GM18502 (cell line): ENCODE data around the gene NPAS3.

ENCODE experiments used
- ATAC-seq: cut with Tn5 transposase; IDR thresholded peaks from one replicate; pipeline ENCODE4 v1.9.1; 2021; ENCODE audit warnings: mild to moderate bottlenecking; ENCODE audit not compliant: unreplicated experiment, poor library complexity

NPAS3 gene

DNA sequence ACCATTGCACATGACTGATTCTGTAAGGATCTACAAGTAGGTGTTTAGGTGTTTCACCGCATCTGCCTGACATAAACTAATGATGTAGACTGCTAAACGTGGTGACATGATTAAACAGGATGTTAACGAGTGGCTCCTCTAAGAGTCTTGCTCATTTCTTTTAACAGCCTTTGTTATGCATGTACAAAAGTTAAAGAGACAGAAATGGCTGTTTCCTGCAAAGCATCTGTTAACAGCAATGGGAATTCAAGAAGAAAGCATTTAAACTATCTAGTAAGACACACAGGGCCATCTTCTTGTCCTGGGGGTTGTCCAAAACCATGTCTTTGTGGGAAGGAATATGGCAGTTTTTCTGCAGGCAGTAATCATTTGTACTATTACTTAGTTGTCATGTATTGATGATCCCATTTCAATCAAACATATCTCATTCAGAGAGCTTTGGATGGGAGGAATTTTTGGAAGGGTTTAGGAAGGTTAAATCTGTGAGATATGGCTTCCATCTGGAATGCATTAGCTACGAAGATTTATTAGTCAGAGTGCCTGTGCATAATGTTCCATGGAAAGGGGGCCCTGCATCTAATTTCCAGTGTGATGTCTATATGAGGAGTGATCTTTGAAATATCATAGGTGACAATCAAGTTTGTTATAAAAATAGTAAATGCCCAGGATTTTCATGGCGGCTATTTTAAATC lies 517.1 kb downstream of the NPAS3 start:
- ATAC-seq: no peak

DNA sequence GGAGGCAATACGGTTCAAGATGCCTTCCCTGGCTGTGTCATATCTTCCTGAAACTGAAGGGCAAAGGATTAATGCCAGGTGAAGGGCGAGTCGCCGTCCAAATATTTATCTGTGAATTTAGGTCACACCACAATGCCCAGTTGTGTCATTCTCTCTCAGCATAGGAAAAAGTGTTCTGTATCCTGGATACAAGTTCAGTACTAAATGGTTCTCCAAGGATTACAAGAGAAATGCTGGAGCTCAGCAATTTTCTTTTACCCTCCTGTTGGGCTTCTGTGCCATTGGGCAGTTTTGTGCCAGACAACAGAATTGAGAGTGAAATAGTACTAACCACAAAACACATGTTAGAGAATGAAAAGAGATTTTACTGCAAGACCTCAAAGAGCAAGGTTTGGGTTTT lies 518.3 kb downstream of the NPAS3 start:
- ATAC-seq: no peak

DNA sequence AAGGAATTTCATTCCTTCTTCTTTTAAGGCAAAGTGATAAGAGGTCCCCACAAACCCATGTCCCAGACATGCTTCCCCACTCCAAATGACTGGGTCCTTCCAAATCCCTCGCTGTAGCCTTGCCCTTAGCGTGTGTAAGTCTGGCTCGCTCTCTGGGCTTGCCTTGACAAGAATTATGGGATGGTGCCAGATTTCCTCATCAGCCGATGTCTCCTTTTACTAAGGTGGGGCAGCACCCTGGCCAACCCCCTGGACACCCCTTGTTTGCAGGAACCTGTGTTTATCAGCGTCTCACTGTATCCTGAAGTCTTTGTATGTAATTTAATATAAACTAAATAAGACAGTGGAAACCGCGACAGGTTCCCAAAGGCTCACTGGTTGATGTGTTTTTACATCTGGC lies 518.9 kb downstream of the NPAS3 start:
- ATAC-seq: no peak

DNA sequence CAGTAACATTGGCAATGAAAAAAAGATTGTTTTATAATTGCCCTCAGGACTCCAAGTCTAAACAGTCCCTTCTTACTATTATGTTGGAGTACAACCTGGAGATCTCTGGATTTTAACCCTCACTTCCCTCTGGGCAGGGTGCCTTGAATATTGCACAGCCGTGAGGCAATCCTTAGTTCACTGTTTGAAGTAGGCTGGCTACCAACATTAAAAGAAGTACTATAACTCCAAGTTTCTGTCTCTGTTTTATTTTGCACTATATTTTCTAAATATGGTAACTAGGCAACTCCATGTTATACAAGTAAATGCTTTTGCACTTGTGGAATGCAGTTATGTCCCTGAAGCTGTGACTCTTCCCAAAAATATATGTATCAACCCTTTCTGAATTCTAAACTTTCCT lies 521.5 kb downstream of the NPAS3 start:
- ATAC-seq: no peak

DNA sequence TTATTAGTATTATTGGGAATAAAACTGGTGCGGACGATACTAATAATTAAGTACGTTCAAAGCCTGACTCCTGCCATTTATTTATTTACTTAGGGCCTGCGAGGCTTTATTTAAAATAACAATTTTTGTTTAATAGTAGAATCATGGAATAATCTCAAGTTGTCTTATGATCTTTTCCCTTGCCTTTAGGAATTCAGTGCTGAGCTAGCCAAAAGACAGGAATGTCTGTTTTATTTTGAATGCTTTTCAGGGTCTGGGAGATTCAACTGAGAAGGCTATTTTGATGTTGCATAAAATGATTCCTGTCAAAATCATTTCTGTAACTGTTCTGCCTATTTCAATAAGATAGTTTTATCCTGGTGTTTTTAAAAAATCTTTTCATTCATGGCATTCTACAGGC lies 522.4 kb downstream of the NPAS3 start:
- ATAC-seq: no peak

DNA sequence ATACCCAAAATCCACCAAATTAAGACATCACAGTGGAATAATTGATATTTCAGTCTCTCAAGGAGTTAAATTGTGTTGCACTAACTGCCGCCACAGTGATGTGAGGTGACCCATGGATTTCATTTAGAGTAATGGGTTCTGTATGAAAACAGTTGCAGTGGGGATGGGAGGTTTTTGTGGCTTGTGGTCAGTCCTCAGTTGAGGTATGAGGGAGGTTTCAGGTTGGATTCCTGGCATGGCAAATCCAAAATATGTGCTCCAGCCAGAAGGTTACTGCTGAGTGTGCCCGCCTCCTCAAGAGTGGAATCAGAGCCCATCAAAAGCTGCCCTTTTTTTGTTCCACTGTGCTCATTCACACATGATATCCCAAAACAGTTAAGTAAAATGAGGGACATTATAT lies 525.1 kb downstream of the NPAS3 start:
- no peak for ATAC-seq

DNA sequence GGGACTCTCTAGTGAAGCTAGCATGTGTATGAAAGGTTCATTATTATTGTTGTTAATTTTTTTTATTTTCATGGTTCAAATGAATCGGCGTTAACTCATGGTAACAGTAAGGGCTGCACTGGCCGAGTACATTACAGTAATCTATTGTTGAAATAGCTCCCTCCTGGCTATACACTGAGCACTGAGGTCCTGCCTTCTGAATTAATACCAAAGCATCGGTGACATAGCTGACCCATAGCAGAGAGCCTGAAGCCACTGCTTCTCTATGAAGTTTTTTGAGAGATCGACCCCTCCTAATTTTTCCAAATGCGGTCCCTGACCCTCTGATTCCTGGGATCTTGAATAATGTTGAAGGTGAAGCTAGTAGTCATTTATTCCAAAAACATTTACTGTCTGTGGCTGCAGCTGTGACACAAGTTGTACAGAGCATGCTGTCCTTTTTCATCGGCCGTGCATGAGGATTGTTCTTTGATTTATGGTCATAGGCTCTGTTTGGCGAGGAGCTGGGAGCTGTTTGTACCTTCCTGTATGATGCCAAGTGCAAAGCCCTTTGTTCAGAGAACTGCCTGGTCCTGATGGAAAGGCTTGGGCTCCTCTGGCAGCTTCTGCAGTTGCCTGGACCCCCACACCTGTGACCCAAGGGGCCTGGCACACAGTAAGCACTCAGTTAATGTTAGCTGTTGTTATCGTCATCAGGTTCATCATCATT lies 525.7 kb downstream of the NPAS3 start:
- ATAC-seq: no peak

DNA sequence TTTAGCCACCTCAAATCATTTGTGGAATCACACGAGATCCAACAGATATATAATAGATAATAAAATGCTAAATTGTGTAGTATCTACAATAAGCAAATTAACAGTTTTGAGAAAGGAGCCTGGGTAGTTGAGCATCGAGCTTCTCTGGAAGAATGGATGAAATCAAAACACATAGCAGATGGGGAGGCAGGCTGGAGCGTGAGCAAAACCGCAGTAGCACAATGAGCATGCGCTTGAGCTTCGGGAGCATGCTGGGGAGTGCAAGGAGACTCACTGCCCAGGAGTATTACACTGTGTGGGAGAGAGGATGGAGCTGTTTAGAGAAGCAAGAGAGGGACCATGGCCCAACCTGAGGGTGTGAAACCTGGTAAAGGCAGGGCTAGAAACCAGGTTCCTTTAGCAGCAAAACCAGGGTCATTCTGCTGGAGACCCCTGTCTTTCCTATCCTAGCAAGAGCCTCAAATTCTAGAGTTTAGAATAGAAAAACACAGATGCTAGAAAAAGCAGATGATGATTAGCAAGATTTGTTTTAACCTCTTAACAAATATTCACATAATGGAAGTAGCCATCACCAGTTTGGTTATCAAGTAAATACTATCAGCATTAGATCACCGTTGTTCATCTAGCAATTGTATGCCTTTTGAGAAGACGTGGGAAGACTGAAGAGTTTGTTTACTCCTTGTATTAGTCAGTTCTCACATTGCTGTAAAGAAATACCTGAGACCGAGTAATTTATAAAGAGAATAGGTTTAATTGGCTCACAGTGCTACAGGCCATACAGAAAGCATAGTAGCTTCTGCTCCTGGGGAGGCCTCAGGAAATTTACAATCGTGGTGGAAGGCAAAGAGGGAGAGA lies 527.4 kb downstream of the NPAS3 start:
- no peak for ATAC-seq

DNA sequence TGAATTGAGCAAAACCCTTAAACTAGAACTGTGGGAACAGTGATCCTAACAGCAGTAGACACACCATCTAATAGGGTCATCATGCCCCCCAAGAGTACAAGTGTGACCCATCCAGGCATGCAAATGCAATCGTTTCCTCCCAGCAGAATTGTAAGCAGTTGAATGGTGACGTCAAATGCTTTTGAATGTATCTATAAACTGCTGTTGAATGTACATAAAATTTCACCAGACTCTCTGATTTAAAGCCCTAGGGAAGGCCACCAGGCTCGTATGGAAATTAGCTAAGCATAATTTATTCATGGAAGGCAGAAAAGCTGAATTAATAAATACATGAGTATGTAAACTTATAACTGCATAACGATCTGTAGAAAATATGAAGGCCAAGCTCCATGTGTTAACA lies 529.3 kb downstream of the NPAS3 start:
- no peak for ATAC-seq

DNA sequence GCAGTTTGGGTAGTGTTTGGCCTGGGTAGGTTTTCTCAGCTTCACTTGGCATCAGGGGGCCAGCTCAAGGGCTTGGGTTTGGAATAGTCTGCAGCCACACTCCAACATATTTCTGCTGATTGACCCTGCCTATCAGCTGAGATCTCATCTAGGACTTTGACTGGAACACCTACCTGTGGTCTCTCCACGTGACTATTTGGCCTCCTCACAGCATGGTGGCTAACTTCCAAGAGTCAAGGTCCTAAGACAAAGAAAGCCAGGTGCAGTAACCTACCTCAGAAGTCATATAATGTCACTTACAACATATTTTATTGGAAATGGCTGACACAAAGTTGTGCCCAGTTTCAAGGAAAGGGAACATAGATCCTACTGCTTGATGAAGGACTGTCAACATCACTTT lies 531.2 kb downstream of the NPAS3 start:
- ATAC-seq: no peak

DNA sequence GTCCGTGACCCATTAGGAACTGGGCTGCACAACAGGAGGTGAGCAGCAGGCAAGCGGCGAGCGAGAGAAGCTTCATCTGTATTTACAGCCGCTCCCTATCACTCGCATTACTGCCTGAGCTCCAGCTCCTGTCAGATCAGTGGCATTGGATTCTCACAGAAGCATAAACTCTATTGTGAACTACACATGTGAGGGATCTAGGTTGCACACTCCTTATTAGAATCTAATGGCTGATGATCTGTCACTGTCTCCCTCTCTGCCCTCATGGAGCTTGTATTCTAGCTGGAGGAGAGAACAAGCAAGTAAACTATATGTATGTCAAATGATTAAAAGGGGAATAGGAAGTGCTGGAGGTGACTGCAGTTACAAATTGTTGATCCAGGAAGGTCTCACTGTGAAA lies 533.1 kb downstream of the NPAS3 start:
- no peak for ATAC-seq

DNA sequence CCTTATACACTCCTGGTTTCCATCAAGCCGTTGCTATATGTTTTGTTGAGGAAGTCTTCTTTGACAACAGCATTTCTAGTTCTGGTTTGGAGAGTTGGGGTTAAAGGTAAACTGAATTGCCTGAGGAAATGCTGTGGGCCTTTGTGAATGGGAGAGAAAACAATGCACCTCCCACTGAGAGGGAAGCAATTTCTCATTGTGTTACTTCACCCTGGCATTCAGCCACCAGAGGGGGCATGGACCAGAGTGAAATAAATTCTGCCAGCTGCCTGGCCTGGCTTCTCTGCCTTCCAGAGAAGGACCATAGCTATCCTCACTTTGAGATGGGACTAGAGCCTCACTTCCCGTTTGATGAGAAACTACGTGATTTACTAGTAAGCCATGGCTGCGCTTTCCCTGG lies 536.9 kb downstream of the NPAS3 start:
- ATAC-seq: peak; percentile 66

DNA sequence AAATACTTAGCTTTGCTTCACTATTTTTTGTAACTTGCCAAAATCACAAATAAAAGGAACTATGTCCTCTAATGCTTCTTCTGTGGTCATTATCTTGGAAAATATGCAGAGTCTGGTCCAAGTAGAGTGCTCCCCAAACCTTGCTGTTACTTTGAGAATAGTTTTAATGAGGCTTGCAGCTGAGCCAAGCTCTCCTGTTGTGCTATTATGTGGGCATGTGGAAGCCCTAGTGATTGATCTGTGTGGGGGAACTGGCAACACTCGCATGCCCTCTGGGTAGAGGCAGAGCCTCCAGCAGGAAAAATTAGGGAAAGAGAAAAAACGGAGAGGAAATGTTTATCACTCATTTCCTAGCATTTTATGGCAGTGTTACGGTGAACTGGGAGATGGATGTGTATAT lies 539.1 kb downstream of the NPAS3 start:
- ATAC-seq: no peak

DNA sequence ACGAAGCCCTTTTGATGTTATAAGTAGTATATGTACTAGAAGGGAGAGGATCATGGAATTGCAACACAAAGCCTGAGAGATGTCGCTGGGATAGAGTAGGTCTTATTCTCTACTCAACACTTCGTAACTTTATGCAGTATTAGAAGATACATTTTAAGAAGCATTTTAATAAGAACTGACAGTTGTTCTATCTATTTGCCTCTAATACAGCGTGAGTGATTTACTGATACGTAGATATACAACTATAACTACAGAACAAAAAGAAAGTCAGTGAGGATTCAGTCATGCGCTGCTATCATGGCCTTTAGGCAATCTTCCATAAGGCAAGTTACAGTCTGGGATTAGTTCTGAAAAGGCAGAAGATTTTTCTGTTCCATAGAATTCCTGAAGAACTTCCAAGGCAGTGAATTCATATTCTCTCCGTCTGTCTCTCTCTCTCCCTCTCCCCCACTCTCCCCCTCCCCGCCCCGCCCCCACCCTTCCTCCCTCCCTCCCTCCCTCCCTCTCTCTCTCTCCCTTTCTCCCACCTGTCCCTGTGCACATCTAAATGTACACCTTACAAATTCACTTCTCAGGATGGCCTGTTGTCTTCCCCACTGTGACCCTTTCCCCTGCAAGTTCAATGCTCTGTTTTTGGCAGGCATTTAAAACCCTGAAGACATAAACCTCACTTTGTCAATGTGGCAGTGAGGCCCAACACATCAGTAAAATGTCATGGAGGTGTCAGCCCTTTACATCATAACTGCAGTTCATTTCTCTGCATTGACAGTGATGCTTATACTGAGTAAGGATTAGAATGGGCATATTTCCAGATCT lies 541.6 kb downstream of the NPAS3 start:
- no peak for ATAC-seq

DNA sequence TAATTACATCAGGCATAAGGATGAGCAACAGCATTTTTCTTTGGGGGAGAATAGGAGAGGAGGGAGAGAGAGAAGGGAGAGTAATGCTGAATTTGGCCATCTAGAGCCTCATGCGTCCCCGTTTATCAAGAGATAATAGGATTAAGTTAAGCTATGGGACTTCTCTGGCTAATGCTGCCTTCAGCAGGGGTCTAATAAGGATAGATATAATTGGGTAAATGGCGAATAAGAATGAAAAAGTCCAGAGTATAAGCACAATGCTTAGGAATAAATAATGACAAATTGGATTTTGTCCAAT lies 542.2 kb downstream of the NPAS3 start:
- ATAC-seq: no peak

DNA sequence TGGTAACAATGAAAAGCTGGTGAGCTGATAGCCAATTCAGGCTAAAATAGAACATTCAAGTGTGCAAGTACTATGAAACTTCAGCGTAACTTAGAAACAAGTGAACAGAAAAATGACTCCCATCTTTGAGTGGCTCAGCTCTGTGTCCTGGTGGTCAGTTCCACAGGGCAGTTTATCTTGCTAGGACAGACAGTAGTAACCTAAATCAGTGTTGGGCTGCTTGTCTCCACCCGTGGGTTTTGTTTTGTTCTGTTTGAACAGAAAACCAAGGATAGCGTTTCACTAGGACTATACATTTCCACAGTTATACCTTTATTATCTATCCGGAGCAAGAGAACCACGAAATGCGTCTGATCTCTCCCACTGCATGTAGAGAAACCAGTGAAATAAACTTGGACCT lies 544.4 kb downstream of the NPAS3 start:
- no peak for ATAC-seq

DNA sequence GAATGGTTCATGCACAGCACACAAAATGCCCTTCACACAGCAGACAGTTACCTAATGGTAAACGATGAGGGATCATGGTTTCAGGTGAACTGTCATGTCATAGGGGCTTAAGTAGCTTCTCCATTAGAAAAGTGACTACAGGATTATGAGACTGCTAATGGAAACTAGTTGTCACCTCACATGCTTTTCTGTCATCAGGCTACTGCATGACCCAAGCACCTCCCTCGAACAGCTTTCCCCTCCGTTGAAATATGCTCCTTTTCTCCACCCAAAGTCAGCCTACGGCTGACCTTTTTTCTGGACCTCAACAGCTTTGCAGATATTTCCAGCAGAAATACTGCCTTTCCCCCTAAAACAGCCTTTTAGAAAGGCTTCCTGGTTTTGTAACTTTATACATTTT lies 544.9 kb downstream of the NPAS3 start:
- ATAC-seq: no peak

DNA sequence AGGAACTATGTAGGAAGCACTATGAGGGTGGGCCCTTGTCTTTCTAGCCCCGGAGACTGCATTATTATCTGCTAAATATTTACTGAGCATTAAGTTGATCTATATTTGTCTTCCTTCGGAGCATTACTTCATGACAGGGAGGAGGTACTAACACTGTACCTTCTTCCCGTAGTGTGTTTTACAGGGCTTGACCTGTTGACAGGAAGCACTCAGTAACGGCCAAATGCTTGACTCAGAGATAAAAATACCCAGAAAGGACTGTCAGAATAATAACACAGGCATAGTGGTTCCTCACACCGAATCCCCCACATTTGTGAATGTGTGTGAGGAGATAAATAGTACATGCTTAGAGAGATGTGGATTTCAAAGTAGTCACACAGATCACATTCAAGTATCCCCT lies 545.6 kb downstream of the NPAS3 start:
- ATAC-seq: no peak

DNA sequence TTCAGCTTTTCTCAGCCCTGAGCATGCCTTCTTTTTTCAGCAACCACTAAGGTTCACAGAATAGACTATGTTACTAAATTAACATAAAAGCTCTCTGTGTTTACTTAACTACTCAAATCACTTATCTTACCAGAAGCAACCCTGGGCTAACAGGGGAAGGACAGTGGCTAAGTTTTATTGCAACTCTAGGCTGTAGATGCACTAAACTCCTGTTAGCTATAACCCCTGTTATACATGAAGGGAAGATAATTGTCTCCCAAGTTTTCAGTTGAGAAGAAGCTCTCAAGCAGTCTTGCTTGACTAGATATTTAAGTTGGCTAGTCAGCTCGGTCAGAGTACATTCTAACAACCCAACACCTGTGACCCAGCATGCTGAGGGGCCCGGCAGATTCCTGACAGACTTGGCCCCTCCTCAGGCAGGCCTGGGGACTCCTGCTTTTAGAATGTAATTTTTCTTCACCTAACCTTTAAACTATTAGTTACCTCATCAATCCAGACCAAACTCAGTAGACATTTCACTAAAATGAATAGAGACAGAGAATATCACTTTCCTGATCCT lies 547.7 kb downstream of the NPAS3 start:
- ATAC-seq: no peak

DNA sequence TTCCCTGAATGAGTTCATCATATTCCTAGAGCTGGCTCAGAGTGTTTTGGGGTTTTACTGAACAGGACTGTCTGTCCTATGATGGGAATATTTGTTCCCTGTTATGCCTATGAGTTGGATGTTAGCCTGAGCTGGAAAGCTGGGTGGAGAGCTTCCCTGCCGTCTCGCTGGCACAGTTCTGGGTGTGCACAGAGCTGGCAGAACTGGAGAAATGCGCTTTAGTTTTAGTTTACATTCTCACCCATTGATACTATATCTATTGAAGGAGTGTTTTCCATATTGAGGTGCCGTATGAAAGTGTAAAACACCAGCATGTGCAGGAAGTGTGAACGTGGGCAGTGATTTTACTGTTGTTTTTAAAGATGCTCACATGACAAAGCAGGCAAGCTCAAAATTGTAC lies 549.9 kb downstream of the NPAS3 start:
- ATAC-seq: no peak
